CD14-positive monocyte (primary cell): ENCODE data around the gene LHX4. TPM values are rescaled to one million over a fixed set of nuclear protein-coding genes. Genes with fewer than 3 reads are reported as not detected.

Source experiments
- DNase-seq, 3 donors: peaks; one replicate each; pipeline ENCODE4 v3.0.0-alpha.2; 2011 to 2022
- H2AFZ ChIP-seq: 2 replicates; pipeline ENCODE4 v1.6.0; 2012; ENCODE audit warnings: mild to moderate bottlenecking, low read depth, low read length, inconsistent platforms; ENCODE audit not compliant: insufficient read depth, poor library complexity, severe bottlenecking
- H3K27ac ChIP-seq, 2 donors: 1 replicate in 1 of 2; 2 replicates in 1 of 2; pipeline ENCODE4 v1.5.1; 2012 to 2013; ENCODE audit warnings: low read length in 2 of 2, control low read depth in 1 of 2, inconsistent platforms in 1 of 2, low read depth in 1 of 2, mild to moderate bottlenecking in 1 of 2
- H3K27me3 ChIP-seq, 2 donors: one replicate each; pipeline versions ENCODE4 v1.6.0 to v1.6.1; 2011 to 2013; ENCODE audit warnings: low read length in 2 of 2; ENCODE audit not compliant: control insufficient read depth in 2 of 2, insufficient read depth in 2 of 2
- H3K36me3 ChIP-seq, 2 donors: replicated peaks in 1 of 2; 1 replicate in 1 of 2; 2 replicates in 1 of 2; pipeline versions ENCODE4 v1.5.1 to v1.6.1; 2012 to 2013; ENCODE audit warnings: low read length in 2 of 2, control low read depth in 1 of 2, inconsistent platforms in 1 of 2, mild to moderate bottlenecking in 1 of 2; ENCODE audit not compliant: insufficient read depth in 2 of 2, control insufficient read depth in 1 of 2
- H3K4me1 ChIP-seq, 2 donors: 1 replicate in 1 of 2; 2 replicates in 1 of 2; pipeline versions ENCODE4 v1.5.1 to v1.6.1; 2012 to 2013; ENCODE audit warnings: low read length in 2 of 2, control low read depth in 1 of 2, inconsistent platforms in 1 of 2, mild to moderate bottlenecking in 1 of 2, moderate library complexity in 1 of 2; ENCODE audit not compliant: insufficient read depth in 2 of 2, control insufficient read depth in 1 of 2
- H3K4me2 ChIP-seq: replicated peaks from 2 replicates; pipeline ENCODE3; 2012; ENCODE audit warnings: low read length, moderate library complexity, mild to moderate bottlenecking; ENCODE audit not compliant: poor library complexity, severe bottlenecking; ENCODE audit errors: extremely low read depth
- H3K4me3 ChIP-seq, 3 experiments: fragments of 200-600 bp in 1 of 3; sonication (generic) in 1 of 3; replicated peaks in 1 of 3; 1 replicate in 2 of 3; 2 replicates in 1 of 3; pipeline ENCODE4 v1.5.1; 2011 to 2013; ENCODE audit warnings: low read length in 3 of 3, mild to moderate bottlenecking in 3 of 3, control low read depth in 2 of 3, low read depth in 2 of 3, inconsistent platforms in 1 of 3, moderate library complexity in 1 of 3
- H3K79me2 ChIP-seq: 2 replicates; pipeline ENCODE4 v1.6.0; 2012; ENCODE audit warnings: mild to moderate bottlenecking, control low read depth, inconsistent platforms, low read length, moderate library complexity; ENCODE audit not compliant: insufficient read depth
- H3K9ac ChIP-seq: 2 replicates; pipeline ENCODE4 v1.6.0; 2017; ENCODE audit warnings: low read length, mild to moderate bottlenecking; ENCODE audit not compliant: insufficient read depth, poor library complexity, severe bottlenecking
- H3K9me3 ChIP-seq, 2 donors: replicated peaks in 1 of 2; 1 replicate in 1 of 2; 2 replicates in 1 of 2; pipeline versions ENCODE4 v1.5.1 to v1.6.1; 2012 to 2013; ENCODE audit warnings: low read length in 2 of 2, control low read depth in 1 of 2; ENCODE audit not compliant: control insufficient read depth in 1 of 2, insufficient read depth in 1 of 2
- H4K20me1 ChIP-seq: 2 replicates; pipeline ENCODE4 v1.6.0; 2012; ENCODE audit warnings: mild to moderate bottlenecking, low read length, control low read depth, moderate library complexity; ENCODE audit not compliant: insufficient read depth
- H3K27ac Mint-ChIP-seq, 7 donors: one replicate each; pipeline ENCODE4 v1.8.0; 2020; ENCODE audit warnings: mild to moderate bottlenecking in 7 of 7, mixed read lengths in 7 of 7, moderate library complexity in 6 of 7, inconsistent platforms in 2 of 7
- H3K27me3 Mint-ChIP-seq, 3 donors: one replicate each; pipeline ENCODE4 v1.8.0; 2021 to 2022; ENCODE audit warnings: low read depth in 3 of 3, mild to moderate bottlenecking in 3 of 3, mixed read lengths in 3 of 3, moderate library complexity in 3 of 3, inconsistent platforms in 1 of 3
- H3K36me3 Mint-ChIP-seq, 2 donors: one replicate each; pipeline ENCODE4 v1.8.0; 2020; ENCODE audit warnings: mixed read lengths in 2 of 2, inconsistent platforms in 1 of 2, mild to moderate bottlenecking in 1 of 2
- H3K4me1 Mint-ChIP-seq: one replicate; pipeline ENCODE4 v1.8.0; 2020; ENCODE audit warnings: mild to moderate bottlenecking, mixed read lengths
- H3K4me3 Mint-ChIP-seq, 2 donors: one replicate each; pipeline ENCODE4 v1.8.0; 2020; ENCODE audit warnings: mild to moderate bottlenecking in 2 of 2, mixed read lengths in 2 of 2, moderate library complexity in 1 of 2
- H3K9me3 Mint-ChIP-seq, 7 donors: one replicate each; pipeline ENCODE4 v1.8.0; 2020 to 2022; ENCODE audit warnings: mixed read lengths in 7 of 7, mild to moderate bottlenecking in 6 of 7, moderate library complexity in 6 of 7, inconsistent platforms in 2 of 7
- WGBS: methylation state at CpG from one replicate; pipeline ENCODE4 v1.1.5; 2013; ENCODE audit warnings: missing lambda C conversion rate; ENCODE audit not compliant: insufficient coverage; 5-methylcytosine and 5-hydroxymethylcytosine counted together
- intact Hi-C, 2 donors: fragments of 100-400 bp; cut with micrococcal nuclease; formaldehyde crosslinking; loops; one replicate each; pipeline versions ENCODE4 v1.15.0 to v1.15.1; 2023
- polyA plus RNA-seq, 3 donors: library from polyadenylated mRNA; depleted of rRNA in 1 of 3; unstranded in 2 of 3; stranded (reverse) in 1 of 3; fragments of 300-500 nt in 2 of 3; fragments of >200 nt in 1 of 3; fragmentation: Illumina TruSeq in 2 of 3; gene quantifications; 1 replicate in 2 of 3; 2 replicates in 1 of 3; pipeline ENCODE4 v1.2.3, GENCODE V29; 2012 to 2021
- TF ChIP-seq, protein P1 (sequence below): fragments of 200-600 bp; IDR thresholded peaks from one replicate; pipeline ENCODE4 v1.8.0; 2022; ENCODE audit warnings: antibody characterized with exemption, mild to moderate bottlenecking

The LHX4 gene
- polyA plus RNA-seq, 3 donors, result not detected

DNA sequence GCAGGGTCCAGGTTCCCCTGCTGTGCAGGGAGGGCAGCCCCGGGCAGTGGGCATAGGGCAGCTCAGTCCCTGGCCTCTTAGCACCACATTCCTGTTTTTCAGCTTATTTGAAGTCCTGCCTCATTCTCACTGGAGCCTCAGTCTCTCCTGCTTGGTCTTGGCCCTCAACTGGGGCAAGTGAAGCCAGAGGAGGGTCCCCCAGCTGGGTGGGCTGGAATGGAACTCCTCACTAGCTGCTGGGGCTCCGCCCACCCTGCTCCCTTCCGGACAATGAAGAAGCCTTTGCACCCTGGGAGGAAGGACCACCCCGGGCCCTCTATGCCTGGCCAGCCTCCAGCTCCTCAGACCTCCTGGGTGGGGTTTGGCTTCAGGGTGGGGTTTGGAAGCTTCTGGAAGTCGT lies 32.8 kb upstream of the LHX4 start:
- intact Hi-C loops, result no loop called here
- no peaks in the 10 kb centered on the region for H3K4me1 ChIP-seq
- TF ChIP-seq, protein P1, sequence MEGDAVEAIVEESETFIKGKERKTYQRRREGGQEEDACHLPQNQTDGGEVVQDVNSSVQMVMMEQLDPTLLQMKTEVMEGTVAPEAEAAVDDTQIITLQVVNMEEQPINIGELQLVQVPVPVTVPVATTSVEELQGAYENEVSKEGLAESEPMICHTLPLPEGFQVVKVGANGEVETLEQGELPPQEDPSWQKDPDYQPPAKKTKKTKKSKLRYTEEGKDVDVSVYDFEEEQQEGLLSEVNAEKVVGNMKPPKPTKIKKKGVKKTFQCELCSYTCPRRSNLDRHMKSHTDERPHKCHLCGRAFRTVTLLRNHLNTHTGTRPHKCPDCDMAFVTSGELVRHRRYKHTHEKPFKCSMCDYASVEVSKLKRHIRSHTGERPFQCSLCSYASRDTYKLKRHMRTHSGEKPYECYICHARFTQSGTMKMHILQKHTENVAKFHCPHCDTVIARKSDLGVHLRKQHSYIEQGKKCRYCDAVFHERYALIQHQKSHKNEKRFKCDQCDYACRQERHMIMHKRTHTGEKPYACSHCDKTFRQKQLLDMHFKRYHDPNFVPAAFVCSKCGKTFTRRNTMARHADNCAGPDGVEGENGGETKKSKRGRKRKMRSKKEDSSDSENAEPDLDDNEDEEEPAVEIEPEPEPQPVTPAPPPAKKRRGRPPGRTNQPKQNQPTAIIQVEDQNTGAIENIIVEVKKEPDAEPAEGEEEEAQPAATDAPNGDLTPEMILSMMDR, result no peak
- H3K4me2 ChIP-seq, result no peak overlapping the region
- peaks cover 0 to 1% (median 0%) of the 10 kb centered on the region in 7 donors for H3K9me3 Mint-ChIP-seq
- peak overlapping the region in 2 of 7 donors; percentile 6 to 75 for H3K27ac Mint-ChIP-seq
- peaks cover 54 to 84% of the 10 kb centered on the region in 2 donors for H3K36me3 Mint-ChIP-seq
- no peaks in the 10 kb centered on the region for H3K9me3 ChIP-seq
- H3K4me3 Mint-ChIP-seq, result no peak overlapping the region
- no peak overlapping the region for H3K27ac ChIP-seq
- peaks cover 0 to 2% (median 0%) of the 10 kb centered on the region in 3 donors for H3K27me3 Mint-ChIP-seq
- H2AFZ ChIP-seq, result no peak overlapping the region
- no peak overlapping the region for H3K4me3 ChIP-seq
- peaks cover 4% of the 10 kb centered on the region for H4K20me1 ChIP-seq
- no peak for DNase-seq
- no peaks in the 10 kb centered on the region for H3K79me2 ChIP-seq
- no peaks in the 10 kb centered on the region for H3K27me3 ChIP-seq
- WGBS, result 89% methylated on average over 5 of the region's 5 CpGs
- no peak overlapping the region for H3K9ac ChIP-seq
- peaks cover 62 to 85% of the 10 kb centered on the region in 2 donors for H3K36me3 ChIP-seq
- H3K4me1 Mint-ChIP-seq, result no peaks in the 10 kb centered on the region

DNA sequence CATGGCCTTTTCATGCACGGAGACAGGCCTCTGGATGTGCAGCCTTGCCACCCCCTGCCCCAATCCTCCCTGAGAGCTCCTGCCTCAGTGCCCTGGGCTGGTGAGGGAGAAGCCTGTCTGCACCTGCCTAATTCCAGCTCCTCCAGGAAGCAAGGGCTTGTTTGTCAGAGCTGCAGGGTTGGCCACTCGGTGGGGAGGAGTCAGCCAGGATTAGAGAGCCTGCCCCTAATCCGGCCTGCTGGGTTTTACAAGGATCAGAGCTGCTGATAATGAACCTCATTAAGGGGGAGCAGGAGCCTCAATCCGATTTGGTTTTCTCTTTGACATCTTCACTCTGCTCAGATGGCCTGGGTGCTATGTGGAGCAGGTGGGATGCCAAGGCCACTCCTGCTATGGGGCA lies 31.9 kb upstream of the LHX4 start:
- intact Hi-C loops, result no loop called here
- H3K9me3 Mint-ChIP-seq, result peaks cover 0 to 1% (median 0%) of the 10 kb centered on the region in 7 donors
- H3K4me3 ChIP-seq, result no peak overlapping the region
- H4K20me1 ChIP-seq, result no peaks in the 10 kb centered on the region
- H3K4me1 Mint-ChIP-seq, result no peaks in the 10 kb centered on the region
- peaks cover 0 to 2% (median 0%) of the 10 kb centered on the region in 3 donors for H3K27me3 Mint-ChIP-seq
- no peak overlapping the region for H2AFZ ChIP-seq
- TF ChIP-seq, protein P1, result no peak
- no peak overlapping the region for H3K27ac ChIP-seq
- H3K27me3 ChIP-seq, result no peaks in the 10 kb centered on the region
- H3K4me1 ChIP-seq, result no peaks in the 10 kb centered on the region
- H3K9me3 ChIP-seq, result no peaks in the 10 kb centered on the region
- H3K9ac ChIP-seq, result no peak overlapping the region
- no peak overlapping the region for H3K4me2 ChIP-seq
- H3K79me2 ChIP-seq, result no peaks in the 10 kb centered on the region
- no peak for DNase-seq
- no peak overlapping the region for H3K4me3 Mint-ChIP-seq
- H3K27ac Mint-ChIP-seq, result no peak overlapping the region
- 100% methylated on average over 3 of the region's 4 CpGs for WGBS
- peaks cover 54 to 75% of the 10 kb centered on the region in 2 donors for H3K36me3 ChIP-seq
- H3K36me3 Mint-ChIP-seq, result peaks cover 44 to 75% of the 10 kb centered on the region in 2 donors
